Activated CD8-positive, alpha-beta memory T cell treated with anti-CD3 and anti-CD28 coated beads for 1 hour (primary cell): ENCODE data around the gene CHRFAM7A.
"Not testable (repeated sequence)": the region's sequence is repeated elsewhere in the genome, so short reads cannot be mapped to it uniquely, and the experiment has no call there.

ENCODE experiments used
- DNase-seq, 2 donors: peaks; one replicate each; pipeline ENCODE4 v3.0.0-alpha.2; 2020; ENCODE audit warnings: low read depth in 1 of 2; ENCODE audit errors: extremely low read depth in 1 of 2

CHRFAM7A gene

GRCh38 chr15:30392766-30393663, at the start of gene CHRFAM7A:
Gene CHRFAM7A (minus strand): TSS chr15:30393540. CDS start chr15:30383351, 10,189 bp downstream.
- not testable (repeated sequence) for DNase-seq

- not testable (repeated sequence) for DNase-seq
These were observed 45.0 kb upstream of the CHRFAM7A start for GRCh38 chr15:30438348-30438747.

GRCh38 chr15:30435878-30436277, 42.5 kb upstream of the CHRFAM7A start:
- not testable (repeated sequence) for DNase-seq

GRCh38 chr15:30420723-30421122, 27.4 kb upstream of the CHRFAM7A start:
- not testable (repeated sequence) for DNase-seq

GRCh38 chr15:30414160-30414559, 20.8 kb upstream of the CHRFAM7A start, which contains the start of gene GOLGA8R:
Gene GOLGA8R (minus strand): TSS chr15:30414260. CDS start chr15:30414162, 98 bp downstream.
- not testable (repeated sequence) for DNase-seq

GRCh38 chr15:30407636-30408035, 14.3 kb upstream of the CHRFAM7A start:
- not testable (repeated sequence) for DNase-seq

- peak; percentile 20 to 27 for DNase-seq
These were observed 5.6 kb upstream of the CHRFAM7A start for GRCh38 chr15:30398988-30399387.

DNA sequence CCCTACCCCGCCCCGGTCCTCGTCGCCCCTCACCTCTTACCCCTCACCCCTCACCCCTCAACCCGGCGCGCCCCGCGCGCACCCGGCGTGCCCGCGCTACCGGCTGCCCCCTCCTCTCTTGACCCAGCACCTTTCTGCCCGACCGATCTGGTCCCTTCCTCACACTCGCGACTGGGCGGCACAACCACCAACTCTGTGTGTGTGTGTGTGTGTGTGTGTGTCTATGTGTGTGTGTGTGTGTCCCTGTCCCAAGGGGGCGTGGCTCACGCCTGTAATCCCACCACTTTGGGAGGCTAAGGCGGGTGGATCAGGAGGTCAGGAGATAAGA, 288 bp upstream of the CHRFAM7A start:
- not testable (repeated sequence) for DNase-seq

DNA sequence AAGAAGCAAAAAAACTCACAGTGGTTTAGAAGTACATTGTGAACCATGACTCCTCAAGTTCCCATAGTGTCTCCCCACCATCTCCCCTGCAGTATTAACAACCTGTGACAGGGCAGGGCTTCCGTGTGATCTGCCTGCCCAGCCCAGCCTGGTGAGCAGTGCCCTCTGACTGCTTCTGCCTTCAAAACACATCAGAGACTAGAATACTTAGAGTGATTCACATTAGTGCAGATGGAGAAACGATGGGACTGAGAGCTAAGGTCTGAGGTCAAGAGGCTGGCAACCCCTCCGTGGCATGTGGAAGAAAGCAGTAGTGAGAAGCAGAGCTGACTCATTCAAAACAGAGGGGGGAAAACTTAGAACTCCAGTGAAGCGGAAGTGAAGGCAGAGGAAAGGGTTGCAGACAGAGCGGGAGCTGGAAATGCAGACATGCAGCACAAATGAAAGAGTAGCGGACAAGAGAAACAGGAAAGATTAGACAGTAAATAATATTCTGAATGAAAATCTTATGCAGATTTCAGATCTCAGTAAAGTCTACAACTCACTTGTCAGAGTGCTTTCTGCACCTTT, 6.9 kb downstream of the CHRFAM7A start:
- not testable (repeated sequence) for DNase-seq

GRCh38 chr15:30377082-30377413, 16.3 kb downstream of the CHRFAM7A start:
- DNase-seq: not testable (repeated sequence)

DNA sequence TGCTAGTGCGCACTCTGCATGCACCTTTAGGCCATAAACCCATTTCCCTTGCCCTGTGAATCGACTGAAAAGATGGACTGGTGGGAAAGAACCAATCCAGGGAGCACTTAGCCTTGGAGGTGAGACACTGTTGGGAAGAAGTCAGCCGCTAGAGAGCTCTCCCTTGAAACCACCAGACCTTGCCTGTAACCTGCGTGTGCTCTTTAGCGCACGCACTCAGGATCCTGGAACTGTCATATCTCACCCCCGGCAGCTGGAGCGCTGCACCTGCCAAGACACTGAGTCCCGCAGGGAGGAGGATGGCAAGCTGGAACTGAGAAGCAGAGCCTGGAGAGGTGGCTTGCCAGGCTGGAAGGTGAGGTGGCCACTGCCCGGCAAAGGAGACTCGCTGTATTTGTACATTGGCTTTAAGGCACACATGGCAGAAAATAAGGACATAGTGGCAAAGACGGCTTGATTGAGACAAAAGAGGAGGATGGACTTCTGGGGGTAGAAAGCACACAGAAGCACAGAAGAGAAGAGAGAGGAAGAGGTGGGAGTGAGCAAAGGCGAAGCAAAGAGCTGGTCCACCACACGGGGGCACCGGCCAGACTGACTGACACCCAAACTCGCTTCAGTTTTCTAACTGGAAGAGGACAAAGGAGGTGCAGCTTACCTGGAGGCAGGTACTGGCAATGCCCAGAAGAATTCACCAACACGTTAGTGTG, 16.8 kb downstream of the CHRFAM7A start:
- not testable (repeated sequence) for DNase-seq

- not testable (repeated sequence) for DNase-seq
These were observed 17.5 kb downstream of the CHRFAM7A start for GRCh38 chr15:30375872-30376271.

DNA sequence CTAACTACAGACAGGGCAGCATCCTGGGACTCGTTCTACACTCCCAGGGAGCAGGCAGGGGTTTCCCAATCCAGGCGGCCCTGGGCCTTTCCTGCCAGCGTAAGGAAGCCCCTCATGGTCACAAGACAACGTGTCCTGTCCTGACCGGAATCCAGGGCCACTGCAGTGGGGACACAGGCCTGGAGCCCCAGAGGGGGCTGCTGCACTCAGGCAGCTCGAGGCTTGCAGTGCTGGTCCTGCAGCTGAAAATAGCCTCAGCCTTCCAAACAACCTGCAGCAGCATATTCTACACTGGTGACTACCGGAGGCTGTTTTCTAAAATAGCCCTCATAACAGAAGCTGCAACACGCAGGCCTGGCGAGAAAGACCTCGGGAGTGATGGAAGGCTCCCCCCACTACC, 18.5 kb downstream of the CHRFAM7A start:
- DNase-seq: not testable (repeated sequence)

DNA sequence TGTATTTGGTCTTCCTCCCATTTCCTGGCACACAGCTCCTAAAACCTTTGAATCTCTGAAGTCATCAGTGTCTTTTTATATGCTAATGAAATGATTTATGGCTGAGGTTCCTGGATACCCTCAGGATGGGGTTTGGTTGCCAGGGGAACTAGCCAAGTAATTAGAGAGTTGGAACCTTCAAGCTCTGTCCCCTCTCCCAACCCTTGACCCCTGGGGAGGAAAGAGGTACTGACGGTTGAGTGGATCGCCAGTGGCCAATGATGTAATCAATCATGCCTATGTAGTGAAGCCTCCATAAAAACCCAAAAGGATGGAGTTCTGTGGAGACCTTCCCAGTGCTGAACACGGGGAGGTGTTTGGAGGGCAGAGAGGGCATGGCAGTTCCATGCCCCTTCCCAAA, 25.1 kb downstream of the CHRFAM7A start:
- not testable (repeated sequence) for DNase-seq

- DNase-seq: not testable (repeated sequence)
These were observed 26.1 kb downstream of the CHRFAM7A start for GRCh38 chr15:30367246-30367645.

- not testable (repeated sequence) for DNase-seq
These were observed 31.9 kb downstream of the CHRFAM7A start for GRCh38 chr15:30361404-30361803.

GRCh38 chr15:30360990-30361389, 32.4 kb downstream of the CHRFAM7A start:
- DNase-seq: not testable (repeated sequence)

- not testable (repeated sequence) for DNase-seq
These were observed 38.3 kb downstream of the CHRFAM7A start for GRCh38 chr15:30355043-30355442.

GRCh38 chr15:30349803-30350202, 43.5 kb downstream of the CHRFAM7A start:
- DNase-seq: not testable (repeated sequence)

DNA sequence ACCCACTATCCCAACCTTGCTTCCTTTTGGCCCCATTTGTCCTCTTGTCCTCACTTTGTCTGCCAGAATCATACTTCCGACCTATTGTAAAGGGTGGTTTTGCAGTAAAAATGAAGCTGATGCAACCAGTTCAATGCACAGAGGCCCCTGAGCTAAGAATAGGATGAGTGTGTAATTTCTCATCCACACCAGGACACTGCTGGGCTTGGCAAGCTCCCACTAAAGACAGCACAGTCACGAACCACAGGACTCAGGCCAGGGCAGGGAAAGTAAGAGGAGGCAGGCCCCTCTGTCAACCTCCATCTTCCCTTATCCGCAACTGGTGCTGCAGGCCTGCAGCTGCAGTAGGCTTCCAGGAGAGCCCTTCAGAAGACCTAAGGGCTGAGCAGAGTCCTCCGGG, 56.8 kb downstream of the CHRFAM7A start:
- DNase-seq: not testable (repeated sequence)

GRCh38 chr15:30334152-30334551, 59.2 kb downstream of the CHRFAM7A start:
- DNase-seq: not testable (repeated sequence)
